Tracheal epithelial cell (primary cell): ENCODE results near the gene OR2T2. TPM values are rescaled to one million over a fixed set of nuclear protein-coding genes. Genes with fewer than 3 reads are reported as not detected.

Experiments used
- total RNA-seq: library from RNA; depleted of rRNA; stranded (reverse); fragments of >200 nt; gene quantifications from 2 replicates; pipeline ENCODE4 v1.2.1, GENCODE V29; 2014

The OR2T2 gene
- total RNA-seq, result not detected in 2 replicates

GRCh38 chr1:248445399-248445798 is at the start of gene OR2T2:
Gene OR2T2 (plus strand): TSS chr1:248445637. CDS start chr1:248452798, 7,161 bp downstream.

GRCh38 chr1:248402748-248403147 is 42.7 kb upstream of the OR2T2 start, which contains the start of gene OR2T1:
Gene OR2T1 (plus strand): TSS chr1:248403048. CDS start chr1:248406148, 3,100 bp downstream.

GRCh38 chr1:248473051-248473450 is 27.6 kb downstream of the OR2T2 start, which contains the start of gene OR2T3:
Gene OR2T3 (plus strand): TSS chr1:248473351. CDS start chr1:248473351, 0 bp downstream.

GRCh38 chr1:248488289-248488688 is 42.9 kb downstream of the OR2T2 start, which contains the start of gene OR2T5:
Gene OR2T5 (plus strand): TSS chr1:248488589. CDS start chr1:248488589, 0 bp downstream.

Other genes with a start within 250 kb of the OR2T2 start
- not detected in 2 replicates for gene OR2M3, start 248.4 kb upstream of the OR2T2 start, total RNA-seq
- gene OR2M4, start 214.2 kb upstream of the OR2T2 start, total RNA-seq, result not detected in 2 replicates
- gene OR2T33, start 167.7 kb upstream of the OR2T2 start, total RNA-seq, result not detected in 2 replicates
- gene OR2T12, start 142.2 kb upstream of the OR2T2 start, total RNA-seq, result not detected in 2 replicates
- not detected in 2 replicates for gene OR2M7, start 121.1 kb upstream of the OR2T2 start, total RNA-seq
- not detected in 2 replicates for gene OR14C36, start 96.9 kb upstream of the OR2T2 start, total RNA-seq
- not detected in 2 replicates for gene OR2T4, start 84.0 kb upstream of the OR2T2 start, total RNA-seq
- gene OR2T6, start 69.9 kb upstream of the OR2T2 start, total RNA-seq, result not detected in 2 replicates
- not detected in 2 replicates for gene OR2T1, start 42.6 kb upstream of the OR2T2 start, total RNA-seq
- gene OR2T3, start 27.7 kb downstream of the OR2T2 start, total RNA-seq, result 0.24 TPM in 1 of 2 replicates, not detected in the other
- gene OR2T5, start 43.0 kb downstream of the OR2T2 start, total RNA-seq, result not detected in 2 replicates
- gene OR2G6, start 62.4 kb downstream of the OR2T2 start, total RNA-seq, result not detected in 2 replicates
- not detected in 2 replicates for gene OR2T29, start 117.1 kb downstream of the OR2T2 start, total RNA-seq
- gene OR2T34, start 129.1 kb downstream of the OR2T2 start, total RNA-seq, result not detected in 2 replicates
- not detected in 2 replicates for gene OR2T10, start 152.1 kb downstream of the OR2T2 start, total RNA-seq
- gene OR2T11, start 189.5 kb downstream of the OR2T2 start, total RNA-seq, result not detected in 2 replicates
- gene OR2T35, start 199.6 kb downstream of the OR2T2 start, total RNA-seq, result not detected in 2 replicates
- not detected in 2 replicates for gene OR2T27, start 209.9 kb downstream of the OR2T2 start, total RNA-seq